HK-2 (cell line): Measurements from ENCODE around the gene MND1.
A peak's percentile ranks its signal among the peaks of the same experiment; 100 is the strongest.
"Not testable (repeated sequence)": the region's sequence is repeated elsewhere in the genome, so short reads cannot be mapped to it uniquely, and the experiment has no call there.

Experiments used
- DNase-seq: peaks from one replicate; pipeline ENCODE4 v3.0.0-alpha.2; 2018; ENCODE audit not compliant: unreplicated experiment

Gene MND1

DNA sequence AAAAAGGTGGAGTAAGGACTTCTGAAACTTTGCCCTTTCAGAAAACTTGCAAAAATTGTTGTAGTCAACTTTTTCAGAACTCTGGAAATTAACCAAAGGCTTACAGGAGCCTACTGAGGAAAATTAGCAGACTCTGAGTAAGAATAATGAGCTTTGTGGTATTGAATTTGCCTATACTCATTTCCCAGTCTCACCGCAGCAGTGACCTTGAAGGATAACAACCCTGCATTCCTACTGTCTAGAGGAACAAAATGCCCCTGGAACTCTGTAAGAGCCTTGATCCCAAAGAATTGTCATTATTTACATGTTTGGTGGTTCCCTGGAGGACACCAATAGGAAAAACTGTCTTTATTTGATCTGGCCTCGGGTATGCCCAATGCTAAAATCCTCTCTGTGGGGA is 57.9 kb downstream of the MND1 start:
- DNase-seq, result no peak

DNA sequence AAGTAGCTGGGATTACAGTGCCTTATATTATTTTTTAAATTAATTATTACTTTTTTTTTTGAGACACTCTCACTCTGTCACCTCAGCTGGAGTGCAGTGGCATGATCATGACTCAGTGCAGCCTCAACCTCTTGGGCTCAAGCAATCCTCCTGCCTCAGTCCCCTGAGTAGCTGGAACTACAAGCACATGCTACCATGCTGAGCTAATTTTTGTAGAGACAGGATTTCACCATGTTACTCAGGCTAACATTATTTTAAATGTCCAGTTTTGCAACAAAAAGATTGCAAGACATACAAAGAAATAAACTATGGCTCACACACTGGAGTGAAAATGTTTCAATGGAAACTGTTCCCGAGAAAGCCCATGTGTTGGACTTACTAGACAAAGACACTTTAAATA is 59.2 kb downstream of the MND1 start:
- DNase-seq, result no peak

- no peak for DNase-seq
These were observed 63.4 kb downstream of the MND1 start for GRCh38 chr4:153407906-153408305.

DNA sequence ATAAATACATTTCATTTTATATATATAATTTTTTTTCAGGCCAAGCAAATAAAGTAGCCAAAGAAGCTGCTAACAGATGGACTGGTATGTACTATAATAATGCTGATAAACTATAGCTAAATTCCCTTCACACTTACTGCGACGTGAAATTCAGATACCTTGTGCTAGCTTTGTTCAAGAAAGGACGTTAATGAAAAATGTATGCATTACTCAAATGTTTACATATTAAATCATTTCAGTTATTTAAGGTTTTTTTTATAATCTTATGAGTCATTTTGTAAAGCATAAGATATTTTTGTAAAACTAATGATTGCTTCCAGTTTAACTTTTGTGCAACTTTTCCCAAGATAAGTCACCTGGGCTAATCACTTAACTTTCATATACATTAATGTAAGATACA is 64.4 kb downstream of the MND1 start:
- no peak for DNase-seq

DNA sequence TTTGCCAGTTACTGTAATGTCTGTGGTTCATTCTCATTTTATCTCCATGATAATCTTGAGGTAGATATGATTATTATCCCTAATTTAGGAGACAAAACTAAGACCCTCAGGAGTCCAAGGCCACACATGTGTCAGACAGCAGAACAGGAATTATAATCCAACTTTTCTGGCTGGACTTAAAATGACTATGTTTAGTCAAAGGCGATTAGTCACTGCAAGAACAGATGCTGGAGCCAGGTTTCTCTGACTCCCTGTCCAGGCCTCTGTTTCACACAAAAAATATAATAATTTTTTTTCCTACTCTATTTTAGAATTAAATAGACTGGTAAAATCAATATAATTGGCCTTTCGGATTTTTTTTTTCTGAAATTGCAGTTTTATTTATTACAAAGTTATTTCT is 64.9 kb downstream of the MND1 start:
- DNase-seq, result no peak

- DNase-seq, result no peak
These were observed 65.5 kb downstream of the MND1 start for GRCh38 chr4:153409924-153410501.

DNA sequence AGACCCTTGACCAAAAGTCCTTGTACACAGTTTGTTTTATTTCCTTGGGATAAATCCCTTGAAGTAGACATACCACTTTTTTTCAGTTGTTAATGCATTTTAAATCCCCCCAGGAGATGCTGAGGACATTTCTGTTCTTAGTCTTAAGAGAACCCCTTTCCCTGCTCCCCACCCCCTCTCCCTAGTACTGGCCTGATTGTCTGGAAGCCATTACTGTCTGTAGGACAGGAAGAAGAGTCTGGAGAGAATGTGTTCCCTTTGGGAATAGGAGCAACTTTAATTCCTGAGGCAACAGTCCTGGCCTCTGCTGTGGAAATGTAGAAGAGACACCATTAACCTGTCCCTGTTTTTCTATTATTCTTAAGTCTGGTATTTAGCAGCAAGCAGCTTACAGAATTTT is 69.4 kb downstream of the MND1 start:
- no peak for DNase-seq

DNA sequence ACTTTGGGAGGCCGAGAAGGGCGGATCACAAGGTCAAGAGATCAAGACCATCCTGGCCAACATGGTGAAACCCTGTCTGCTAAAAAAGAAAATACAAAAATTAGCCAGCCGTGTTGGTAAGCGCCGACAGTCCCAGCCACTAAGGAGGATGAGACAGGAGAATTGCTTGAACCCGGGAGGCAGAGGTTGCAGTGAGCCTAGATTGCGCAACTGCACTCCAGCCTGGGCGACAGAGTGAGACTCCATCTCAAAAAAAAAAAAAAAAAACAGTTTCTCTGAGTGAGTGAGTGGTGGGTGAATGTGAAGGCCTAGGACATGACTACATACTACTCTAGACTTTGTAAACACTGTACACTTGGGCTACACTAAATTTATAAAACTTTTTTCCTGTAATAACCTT is 72.0 kb downstream of the MND1 start:
- DNase-seq, result not testable (repeated sequence)

GRCh38 chr4:153418121-153418520 is 73.6 kb downstream of the MND1 start:
- no peak for DNase-seq

GRCh38 chr4:153418558-153418957 is 74.1 kb downstream of the MND1 start:
- DNase-seq, result no peak

DNA sequence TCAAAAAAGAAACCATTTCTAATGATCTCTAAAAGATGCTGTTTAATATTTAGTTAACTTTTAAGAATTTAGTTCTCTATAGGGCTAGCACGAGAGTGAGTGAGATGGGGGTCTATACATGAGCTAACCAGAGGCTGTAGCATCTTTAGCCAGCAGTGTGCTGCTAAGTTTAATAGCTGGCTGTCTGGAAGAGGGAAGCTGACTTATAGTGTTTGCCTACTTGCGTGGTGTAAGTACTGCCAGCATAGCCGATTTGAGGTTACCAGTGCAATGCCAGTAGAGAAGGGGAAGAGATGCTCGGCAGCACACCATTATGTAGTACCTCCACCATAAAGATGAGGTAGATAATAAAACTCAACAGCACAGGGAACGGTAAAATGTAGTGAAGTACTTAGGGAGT is 74.5 kb downstream of the MND1 start:
- no peak for DNase-seq

GRCh38 chr4:153419673-153420278 is 75.3 kb downstream of the MND1 start:
- no peak for DNase-seq

DNA sequence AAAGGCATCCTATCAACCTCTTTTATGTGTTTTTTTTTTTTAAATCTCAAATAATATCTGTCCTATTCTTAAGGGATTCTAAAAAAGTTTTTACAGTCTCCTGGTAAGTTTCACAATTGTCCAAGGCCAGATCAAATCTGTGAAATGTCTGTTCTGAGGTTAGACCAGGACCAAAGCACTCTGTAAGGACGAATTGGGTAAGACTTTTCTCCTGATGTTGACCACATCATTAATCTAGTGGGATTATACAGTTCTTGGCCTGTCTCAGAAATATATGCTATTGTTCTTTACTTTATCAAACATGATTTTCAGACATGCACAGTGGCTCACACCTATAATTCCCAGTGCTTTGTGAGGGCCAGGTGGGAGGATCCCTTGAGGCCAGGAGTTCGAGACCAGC is 75.9 kb downstream of the MND1 start:
- no peak for DNase-seq

- DNase-seq, result no peak
These were observed 77.5 kb downstream of the MND1 start for GRCh38 chr4:153421941-153422340.

GRCh38 chr4:153426207-153426885 is 81.9 kb downstream of the MND1 start:
- DNase-seq, result no peak

- DNase-seq, result no peak
These were observed 83.0 kb downstream of the MND1 start for GRCh38 chr4:153427363-153428071.

- DNase-seq, result no peak
These were observed 84.5 kb downstream of the MND1 start for GRCh38 chr4:153428941-153429475.

DNA sequence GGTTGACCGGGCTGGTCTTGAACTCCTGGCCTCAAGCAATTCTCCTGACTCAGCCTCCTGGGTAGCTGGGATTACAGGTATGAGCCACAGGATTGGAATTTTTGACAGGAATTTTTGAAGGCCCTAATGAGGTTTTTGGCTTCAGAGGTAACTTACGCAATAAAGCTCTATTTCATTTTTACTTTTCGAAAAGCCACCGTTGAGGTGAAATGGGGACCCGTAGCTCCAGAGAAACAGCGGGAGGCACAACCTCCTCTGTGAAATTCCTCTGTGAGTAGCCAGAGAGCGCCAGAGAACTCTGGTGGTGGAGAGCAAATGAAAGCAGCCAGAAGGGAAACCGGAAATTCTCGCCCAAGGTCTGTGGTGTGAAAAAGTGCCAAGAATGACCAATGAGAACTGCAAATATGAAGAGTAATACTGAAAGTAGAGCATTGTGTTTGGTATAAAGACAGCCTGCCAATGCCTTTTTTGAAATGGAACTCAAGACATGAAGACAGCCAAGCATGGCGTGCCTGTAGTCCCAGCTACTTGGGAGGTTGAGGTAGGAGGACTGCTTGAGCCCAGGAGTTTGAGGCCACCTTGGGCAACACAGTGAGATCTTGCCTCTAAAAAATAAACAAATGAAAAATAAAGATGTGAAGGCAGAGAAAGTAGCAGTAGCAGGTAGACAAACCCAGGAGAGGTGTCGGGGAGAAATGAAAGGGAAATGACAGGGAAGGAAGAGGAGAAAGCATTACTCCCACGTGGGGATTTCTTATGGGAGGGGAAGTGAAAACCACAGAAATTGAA is 88.7 kb downstream of the MND1 start:
- peak; percentile 15 for DNase-seq

GRCh38 chr4:153433754-153434105 is 89.2 kb downstream of the MND1 start:
- DNase-seq, result no peak

DNA sequence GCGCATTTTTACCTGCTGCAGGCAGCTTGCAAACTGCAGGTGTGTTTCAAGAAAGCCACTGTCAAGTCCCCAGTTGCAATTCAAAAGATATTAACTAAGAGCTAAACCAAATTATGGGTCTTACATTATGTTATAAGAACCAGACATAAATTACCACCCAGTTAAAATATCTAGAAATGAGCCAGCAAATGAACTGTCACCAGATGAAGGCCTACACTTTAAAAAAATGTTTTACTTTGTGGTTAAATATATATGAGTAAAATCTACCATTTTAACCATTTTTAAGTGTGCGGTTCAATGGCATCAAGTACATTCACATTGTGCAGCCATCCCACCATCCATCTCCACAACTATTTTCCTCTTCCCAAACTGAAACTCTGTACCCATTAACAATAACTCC is 89.7 kb downstream of the MND1 start:
- DNase-seq, result no peak

- no peak for DNase-seq
These were observed 94.6 kb downstream of the MND1 start for GRCh38 chr4:153438916-153439756.
